HCT116 (cell line): Measurements from ENCODE around the gene IFNGR2. TPM values are rescaled to one million over a fixed set of nuclear protein-coding genes. Genes with fewer than 3 reads are reported as not detected.

Experiments
- ATAC-seq: fragments of 200-7000 bp; cut with Tn5 transposase; 2 replicates; pipeline ENCODE4 v1.9.1; 2020; ENCODE audit warnings: mild to moderate bottlenecking, moderate library complexity
- BruUV-seq: library from RNA; stranded (reverse); fragments of 400-500 nt; replicated peaks from 2 replicates; lab custom pipeline; 2021; lab: Mats Ljungman, UMichigan
- CTCF ChIA-PET: fragments of 300-600 bp; sonication (Branson Sonifier 250); formaldehyde crosslinking; loops from one replicate; lab custom pipeline; 2021; ENCODE audit warnings: antibody characterized with exemption; lab: Charles Lee
- POLR2A ChIA-PET: fragments of 300-600, 350-600 bp; sonication (Branson Sonifier 250); formaldehyde crosslinking; loops from one replicate; lab custom pipeline; 2021; ENCODE audit warnings: antibody characterized with exemption; lab: Charles Lee
- RAD21 ChIA-PET, 2 experiments: fragments of 300-600 bp; sonication (Branson Sonifier 250); formaldehyde crosslinking; loops; one replicate each; lab custom pipeline; 2023; ENCODE audit warnings: low total read pairs in 2 of 2; ENCODE audit not compliant: uncharacterized antibody in 2 of 2, unreplicated experiment in 2 of 2, low non-redundant PET in 1 of 2; lab: Charles Lee
- DNase-seq: peaks from one replicate; pipeline ENCODE4 v3.0.0-alpha.2; 2010; ENCODE audit warnings: low read depth, low spot score
- H2AFZ ChIP-seq: fragments of 200-600 bp; shearing (Covaris generic), sonication (generic); 2 replicates; pipeline ENCODE4 v1.6.1; 2017; ENCODE audit warnings: low read depth, mixed run types, mixed read lengths, antibody characterized with exemption, low read length; ENCODE audit not compliant: poor library complexity, severe bottlenecking
- H3K27ac ChIP-seq: 2 replicates; pipeline ENCODE4 v1.5.1; 2012; ENCODE audit warnings: low read depth, low read length
- H3K27me3 ChIP-seq: fragments of 200-600 bp; sonication (generic); 2 replicates; pipeline ENCODE4 v1.6.1; 2016; ENCODE audit warnings: mixed run types, low read length, mixed read lengths; ENCODE audit not compliant: insufficient read depth
- H3K36me3 ChIP-seq, 2 experiments: fragments of 200-500 bp in 1 of 2; fragments of 200-600 bp in 1 of 2; sonication (Bioruptor generic) in 1 of 2; sonication (generic) in 1 of 2; 2 replicates each; pipeline versions ENCODE4 v1.5.1 to v1.6.1; 2014 to 2016; ENCODE audit warnings: low read length in 2 of 2, inconsistent platforms in 1 of 2, mixed read lengths in 1 of 2, mixed run types in 1 of 2; ENCODE audit not compliant: insufficient read depth in 2 of 2, control insufficient read depth in 1 of 2
- H3K4me1 ChIP-seq, 2 experiments: fragments of 200-600 bp in 1 of 2; sonication (generic) in 1 of 2; 2 replicates each; pipeline versions ENCODE4 v1.5.1 to v1.6.1; 2012 to 2017; ENCODE audit warnings: low read length in 2 of 2, inconsistent platforms in 1 of 2, mild to moderate bottlenecking in 1 of 2, mixed read lengths in 1 of 2, mixed run types in 1 of 2, moderate library complexity in 1 of 2; ENCODE audit not compliant: insufficient read depth in 2 of 2, control insufficient read depth in 1 of 2
- H3K4me2 ChIP-seq: fragments of 200-600 bp; sonication (generic); 2 replicates; pipeline ENCODE4 v1.6.1; 2017; ENCODE audit warnings: mixed run types, low read length, mixed read lengths
- H3K4me3 ChIP-seq, 2 experiments: fragments of 200-600 bp in 1 of 2; sonication (generic) in 1 of 2; replicated peaks in 1 of 2; 2 replicates each; pipeline ENCODE4 v1.5.1; 2011 to 2016; ENCODE audit warnings: low read length in 2 of 2, control low read depth in 1 of 2, low read depth in 1 of 2, mild to moderate bottlenecking in 1 of 2, mixed read lengths in 1 of 2, mixed run types in 1 of 2
- H3K79me2 ChIP-seq: fragments of 200-600 bp; sonication (generic); 2 replicates; pipeline ENCODE4 v1.6.1; 2017; ENCODE audit warnings: mild to moderate bottlenecking, mixed run types, low read length, moderate library complexity, mixed read lengths; ENCODE audit not compliant: insufficient read depth
- H3K9ac ChIP-seq: fragments of 200-600 bp; sonication (generic); 2 replicates; pipeline ENCODE4 v1.6.1; 2016; ENCODE audit warnings: low read length, mixed read lengths
- H3K9me2 ChIP-seq: fragments of 200-600 bp; sonication (generic), shearing (Covaris generic); 2 replicates; pipeline ENCODE4 v1.6.1; 2017; ENCODE audit warnings: mixed run types, mild to moderate bottlenecking, moderate library complexity; ENCODE audit not compliant: insufficient read depth
- H3K9me3 ChIP-seq, 2 experiments: fragments of 200-500 bp in 1 of 2; fragments of 200-600 bp in 1 of 2; sonication (Bioruptor generic) in 1 of 2; sonication (generic) in 1 of 2; 2 replicates each; pipeline ENCODE4 v1.6.1; 2014 to 2017; ENCODE audit warnings: low read length in 2 of 2, mixed read lengths in 2 of 2, inconsistent platforms in 1 of 2, low read depth in 1 of 2, mild to moderate bottlenecking in 1 of 2, mixed run types in 1 of 2, moderate library complexity in 1 of 2; ENCODE audit not compliant: control insufficient read depth in 1 of 2, insufficient read depth in 1 of 2
- H4K20me1 ChIP-seq: fragments of 200-600 bp; sonication (generic), shearing (Covaris generic); 2 replicates; pipeline ENCODE4 v1.6.1; 2017; ENCODE audit warnings: mixed run types, mild to moderate bottlenecking, moderate library complexity; ENCODE audit not compliant: insufficient read depth
- CBX3 ChIP-seq: IDR thresholded peaks from 2 replicates; pipeline ENCODE4 v1.6.1; 2012; ENCODE audit warnings: low read depth
- CEBPB ChIP-seq: IDR thresholded peaks from 2 replicates; pipeline ENCODE4 v1.6.1; 2012; ENCODE audit warnings: low read depth
- ELF1 ChIP-seq: IDR thresholded peaks from 2 replicates; pipeline ENCODE4 v1.6.1; 2012; ENCODE audit warnings: low read depth, borderline replicate concordance
- FOSL1 ChIP-seq: IDR thresholded peaks from 2 replicates; pipeline ENCODE4 v1.6.1; 2012; ENCODE audit warnings: low read depth
- POLR2A ChIP-seq: IDR thresholded peaks from 2 replicates; pipeline ENCODE4 v1.7.0; 2011; ENCODE audit warnings: borderline replicate concordance; ENCODE audit not compliant: insufficient read depth, insufficient read length; ENCODE audit errors: extremely low read depth
- POLR2AphosphoS5 ChIP-seq: IDR thresholded peaks from 2 replicates; pipeline ENCODE4 v1.6.1; 2011; ENCODE audit warnings: mild to moderate bottlenecking, low read depth, low read length, moderate library complexity
- RAD21 ChIP-seq: IDR thresholded peaks from 2 replicates; pipeline ENCODE4 v1.6.1; 2012; ENCODE audit warnings: low read depth, mild to moderate bottlenecking
- SIN3A ChIP-seq: IDR thresholded peaks from 2 replicates; pipeline ENCODE4 v1.6.1; 2012; ENCODE audit warnings: low read depth
- TCF7L2 ChIP-seq: IDR thresholded peaks from 2 replicates; pipeline ENCODE4 v1.7.0; 2011; ENCODE audit warnings: borderline replicate concordance, inconsistent platforms; ENCODE audit not compliant: insufficient read depth, insufficient read length; ENCODE audit errors: extremely low read depth
- intact Hi-C: fragments of 100-400 bp; cut with micrococcal nuclease; formaldehyde crosslinking; loops from 2 replicates; pipeline ENCODE4 v1.10.0; 2022
- total RNA-seq: library from RNA; stranded (reverse); gene quantifications from one replicate; pipeline ENCODE4 v1.2.1, GENCODE V29; 2021; ENCODE audit not compliant: unreplicated experiment
- TF ChIP-seq, protein P1 (sequence below): IDR thresholded peaks from 2 replicates; pipeline ENCODE4 v1.6.1; 2011; ENCODE audit warnings: mild to moderate bottlenecking, low read length, moderate library complexity; ENCODE audit not compliant: insufficient replicate concordance; ENCODE audit errors: extremely low read depth
- TF ChIP-seq, protein P2 (sequence below), 3 experiments: fragments of 200-600 bp in 1 of 3; sonication (generic) in 1 of 3; IDR thresholded peaks in 2 of 3; conservative IDR thresholded peaks in 1 of 3; 2 replicates each; pipeline ENCODE4 v1.5.1; 2012 to 2017; ENCODE audit warnings: low read depth in 2 of 3, low read length in 2 of 3, antibody characterized with exemption in 1 of 3, borderline replicate concordance in 1 of 3, control low read depth in 1 of 3, mild to moderate bottlenecking in 1 of 3, mixed read lengths in 1 of 3, mixed run types in 1 of 3, moderate library complexity in 1 of 3; ENCODE audit not compliant: insufficient read depth in 1 of 3

Gene IFNGR2
- total RNA-seq, 1 experiment from 2014 or later, result 44.6 TPM

GRCh38 chr21:33398361-33398760 lies 4.9 kb upstream of the IFNGR2 start:
- no peak for ATAC-seq
- intact Hi-C loops, result no loop called here

GRCh38 chr21:33401630-33401992 lies 1.6 kb upstream of the IFNGR2 start:
- H3K4me2 ChIP-seq, result peak overlapping the region; percentile 42; the same call in 1 of the 2 replicates
- peak overlapping the region; percentile 78 for H2AFZ ChIP-seq
- no peaks in the 10 kb centered on the region for H3K36me3 ChIP-seq
- ChIA-PET POLR2A (no interaction called here), RAD21 (no interaction called here), CTCF (no interaction called here)
- no peaks in the 10 kb centered on the region for H3K9me2 ChIP-seq
- peaks cover 32% of the 10 kb centered on the region for H3K79me2 ChIP-seq
- no TSS peak for BruUV-seq
- intact Hi-C loops, result no loop called here
- H4K20me1 ChIP-seq, result no peaks in the 10 kb centered on the region
- peaks cover 35 to 44% of the 10 kb centered on the region in 2 experiments for H3K4me1 ChIP-seq
- no peak overlapping the region for H3K4me3 ChIP-seq
- H3K27ac ChIP-seq, result no peak overlapping the region; the same call in 1 of the 2 replicates
- H3K9me3 ChIP-seq, result no peaks in the 10 kb centered on the region
- H3K27me3 ChIP-seq, result no peaks in the 10 kb centered on the region
- H3K9ac ChIP-seq, result no peak overlapping the region
- no peak for ATAC-seq
- DNase-seq, result no peak
- TF ChIP-seq CBX3 (no peak), FOSL1 (no peak), CEBPB (no peak), POLR2A (no peak), RAD21 (no peak), POLR2AphosphoS5 (no peak)
- TF ChIP-seq, protein P1, sequence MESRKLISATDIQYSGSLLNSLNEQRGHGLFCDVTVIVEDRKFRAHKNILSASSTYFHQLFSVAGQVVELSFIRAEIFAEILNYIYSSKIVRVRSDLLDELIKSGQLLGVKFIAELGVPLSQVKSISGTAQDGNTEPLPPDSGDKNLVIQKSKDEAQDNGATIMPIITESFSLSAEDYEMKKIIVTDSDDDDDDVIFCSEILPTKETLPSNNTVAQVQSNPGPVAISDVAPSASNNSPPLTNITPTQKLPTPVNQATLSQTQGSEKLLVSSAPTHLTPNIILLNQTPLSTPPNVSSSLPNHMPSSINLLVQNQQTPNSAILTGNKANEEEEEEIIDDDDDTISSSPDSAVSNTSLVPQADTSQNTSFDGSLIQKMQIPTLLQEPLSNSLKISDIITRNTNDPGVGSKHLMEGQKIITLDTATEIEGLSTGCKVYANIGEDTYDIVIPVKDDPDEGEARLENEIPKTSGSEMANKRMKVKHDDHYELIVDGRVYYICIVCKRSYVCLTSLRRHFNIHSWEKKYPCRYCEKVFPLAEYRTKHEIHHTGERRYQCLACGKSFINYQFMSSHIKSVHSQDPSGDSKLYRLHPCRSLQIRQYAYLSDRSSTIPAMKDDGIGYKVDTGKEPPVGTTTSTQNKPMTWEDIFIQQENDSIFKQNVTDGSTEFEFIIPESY, result no peak
- TF ChIP-seq, protein P2, sequence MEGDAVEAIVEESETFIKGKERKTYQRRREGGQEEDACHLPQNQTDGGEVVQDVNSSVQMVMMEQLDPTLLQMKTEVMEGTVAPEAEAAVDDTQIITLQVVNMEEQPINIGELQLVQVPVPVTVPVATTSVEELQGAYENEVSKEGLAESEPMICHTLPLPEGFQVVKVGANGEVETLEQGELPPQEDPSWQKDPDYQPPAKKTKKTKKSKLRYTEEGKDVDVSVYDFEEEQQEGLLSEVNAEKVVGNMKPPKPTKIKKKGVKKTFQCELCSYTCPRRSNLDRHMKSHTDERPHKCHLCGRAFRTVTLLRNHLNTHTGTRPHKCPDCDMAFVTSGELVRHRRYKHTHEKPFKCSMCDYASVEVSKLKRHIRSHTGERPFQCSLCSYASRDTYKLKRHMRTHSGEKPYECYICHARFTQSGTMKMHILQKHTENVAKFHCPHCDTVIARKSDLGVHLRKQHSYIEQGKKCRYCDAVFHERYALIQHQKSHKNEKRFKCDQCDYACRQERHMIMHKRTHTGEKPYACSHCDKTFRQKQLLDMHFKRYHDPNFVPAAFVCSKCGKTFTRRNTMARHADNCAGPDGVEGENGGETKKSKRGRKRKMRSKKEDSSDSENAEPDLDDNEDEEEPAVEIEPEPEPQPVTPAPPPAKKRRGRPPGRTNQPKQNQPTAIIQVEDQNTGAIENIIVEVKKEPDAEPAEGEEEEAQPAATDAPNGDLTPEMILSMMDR (IDR thresholded peaks at IDR 0.05 in 2 of 3, conservative IDR thresholded peaks at IDR 0.05 in 1 of 3; ENCODE audit: borderline replicate concordance in 1 of 3, insufficient read depth in 1 of 3, low read depth in 2 of 3, low read length in 2 of 3), result no peak

More at GRCh38 chr21:33398361-33398760, 4.9 kb upstream of the IFNGR2 start:
- DNase-seq, result no peak
- Histone ChIP-seq H3K27me3 (no peaks in the 10 kb centered on the region), H2AFZ (no peak overlapping the region), H3K9ac (no peak overlapping the region), H3K4me2 (no peak overlapping the region), H3K79me2 (no peaks in the 10 kb centered on the region), H3K36me3 (no peaks in the 10 kb centered on the region), H3K27ac (no peak overlapping the region), H3K4me1 (peaks cover 21 to 32% of the 10 kb centered on the region in 2 experiments), H3K9me3 (no peaks in the 10 kb centered on the region), H3K4me3 (no peak overlapping the region)
- BruUV-seq, result no TSS peak
- ChIA-PET POLR2A (no interaction called here), CTCF (no interaction called here)
- TF ChIP-seq, protein P2 (IDR thresholded peaks at IDR 0.05 in 2 of 3, conservative IDR thresholded peaks at IDR 0.05 in 1 of 3; ENCODE audit: borderline replicate concordance in 1 of 3, insufficient read depth in 1 of 3, low read depth in 2 of 3, low read length in 2 of 3), result no peak
- no peak for TF ChIP-seq POLR2A
- no peak for TF ChIP-seq SIN3A
- TF ChIP-seq RAD21, result no peak
- no peak for TF ChIP-seq ELF1
- TF ChIP-seq TCF7L2, result no peak
- TF ChIP-seq, all 23 proteins: peak for 0
- H4K20me1 ChIP-seq, result no peaks in the 10 kb centered on the region
- RAD21 ChIA-PET, result no interaction called here
- no peaks in the 10 kb centered on the region for H3K9me2 ChIP-seq
